Duodenal mucosa (tissue), 2 donors: ENCODE data around the gene TEX53.

Source experiments
- H3K27ac ChIP-seq: one replicate; pipeline ENCODE4 v1.7.0; 2013; ENCODE audit warnings: low read depth, low read length
- H3K27me3 ChIP-seq, 2 donors: one replicate each; pipeline ENCODE4 v1.7.0; 2013; ENCODE audit warnings: low read length in 2 of 2, control low read depth in 1 of 2; ENCODE audit not compliant: insufficient read depth in 2 of 2, control insufficient read depth in 1 of 2
- H3K36me3 ChIP-seq, 2 donors: one replicate each; pipeline ENCODE4 v1.7.0; 2013; ENCODE audit warnings: low read length in 2 of 2, control low read depth in 1 of 2; ENCODE audit not compliant: insufficient read depth in 2 of 2, control insufficient read depth in 1 of 2
- H3K4me1 ChIP-seq, 2 donors: one replicate each; pipeline ENCODE4 v1.7.0; 2013; ENCODE audit warnings: low read length in 2 of 2, control low read depth in 1 of 2; ENCODE audit not compliant: insufficient read depth in 2 of 2, control insufficient read depth in 1 of 2
- H3K4me3 ChIP-seq, 2 donors: one replicate each; pipeline ENCODE4 v1.7.0; 2013; ENCODE audit warnings: low read length in 2 of 2, low read depth in 1 of 2
- H3K9ac ChIP-seq, 2 donors: one replicate each; pipeline ENCODE4 v1.7.0; 2013; ENCODE audit warnings: low read length in 2 of 2, low read depth in 1 of 2
- H3K9me3 ChIP-seq, 2 donors: one replicate each; pipeline ENCODE4 v1.7.0; 2013; ENCODE audit warnings: low read length in 2 of 2, control low read depth in 1 of 2; ENCODE audit not compliant: control insufficient read depth in 1 of 2

The TEX53 gene

DNA sequence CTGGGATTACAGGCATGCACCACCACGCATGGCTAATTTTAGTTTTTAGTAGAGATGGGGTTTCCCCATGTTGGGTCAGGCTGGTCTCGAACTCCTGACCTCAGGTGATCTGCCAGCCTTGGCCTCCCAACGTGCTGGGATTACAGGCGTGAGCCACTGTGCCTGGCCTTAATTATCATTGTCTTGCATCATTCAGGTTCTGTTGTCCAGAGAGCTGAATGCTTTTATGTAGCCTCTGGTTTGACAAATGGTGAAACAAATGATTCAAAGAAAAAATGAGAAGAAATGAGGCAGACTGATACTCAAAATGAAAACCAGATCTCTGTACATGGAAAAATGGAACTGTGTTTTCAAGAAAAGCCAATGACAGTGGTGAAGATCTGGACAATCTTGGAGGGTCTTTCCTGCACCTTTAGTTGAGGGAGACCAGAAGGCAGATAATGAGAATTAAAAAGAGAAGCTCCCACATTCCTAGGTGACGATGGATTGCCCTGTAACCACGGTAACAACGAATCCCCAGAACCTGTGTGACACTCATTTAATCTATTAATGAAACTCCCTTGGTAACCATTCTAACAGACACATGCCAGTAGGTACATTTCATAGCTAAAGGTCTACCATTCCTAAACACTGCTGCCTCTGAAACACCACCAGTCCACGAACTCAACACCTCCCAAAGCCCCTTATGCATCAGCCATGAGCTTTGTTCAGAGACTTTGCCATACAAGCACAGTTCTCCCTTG is 22.8 kb upstream of the TEX53 start:
- Histone ChIP-seq H3K9ac (no peak overlapping the region), H3K36me3 (no peaks in the 10 kb centered on the region), H3K9me3 (no peaks in the 10 kb centered on the region), H3K4me1 (no peaks in the 10 kb centered on the region), H3K4me3 (no peak overlapping the region), H3K27me3 (peaks cover 0 to 5% of the 10 kb centered on the region in 2 donors), H3K27ac (no peak overlapping the region)

DNA sequence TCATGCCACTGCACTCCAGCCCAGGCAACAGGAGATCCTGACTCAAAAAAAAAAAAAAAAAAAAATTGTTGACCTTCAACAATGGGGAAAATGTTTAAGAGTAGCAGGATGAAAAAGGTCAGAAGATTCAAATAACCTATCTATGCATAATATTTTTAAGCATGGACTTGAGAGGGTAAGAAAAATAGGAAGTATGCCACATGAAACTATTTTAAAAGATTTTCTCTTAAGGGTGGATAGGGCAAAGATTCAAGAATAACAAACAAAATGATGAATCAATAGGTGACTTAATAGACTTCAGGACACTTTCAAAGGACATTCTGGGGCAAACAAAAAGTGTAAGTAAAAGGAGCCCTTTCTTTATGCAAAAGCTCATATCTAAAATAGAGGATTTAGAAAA is 21.2 kb upstream of the TEX53 start:
- no peaks in the 10 kb centered on the region for H3K9me3 ChIP-seq
- peaks cover 0 to 5% of the 10 kb centered on the region in 2 donors for H3K27me3 ChIP-seq
- H3K36me3 ChIP-seq: no peaks in the 10 kb centered on the region
- no peaks in the 10 kb centered on the region for H3K4me1 ChIP-seq
- H3K4me3 ChIP-seq: no peak overlapping the region
- H3K9ac ChIP-seq: no peak overlapping the region
- H3K27ac ChIP-seq: no peak overlapping the region

GRCh38 chr9:114678130-114678529 is 20.5 kb upstream of the TEX53 start:
- Histone ChIP-seq H3K4me3 (no peak overlapping the region), H3K4me1 (no peaks in the 10 kb centered on the region), H3K27me3 (peaks cover 0 to 5% of the 10 kb centered on the region in 2 donors), H3K9me3 (no peaks in the 10 kb centered on the region), H3K36me3 (no peaks in the 10 kb centered on the region), H3K27ac (no peak overlapping the region), H3K9ac (no peak overlapping the region)

DNA sequence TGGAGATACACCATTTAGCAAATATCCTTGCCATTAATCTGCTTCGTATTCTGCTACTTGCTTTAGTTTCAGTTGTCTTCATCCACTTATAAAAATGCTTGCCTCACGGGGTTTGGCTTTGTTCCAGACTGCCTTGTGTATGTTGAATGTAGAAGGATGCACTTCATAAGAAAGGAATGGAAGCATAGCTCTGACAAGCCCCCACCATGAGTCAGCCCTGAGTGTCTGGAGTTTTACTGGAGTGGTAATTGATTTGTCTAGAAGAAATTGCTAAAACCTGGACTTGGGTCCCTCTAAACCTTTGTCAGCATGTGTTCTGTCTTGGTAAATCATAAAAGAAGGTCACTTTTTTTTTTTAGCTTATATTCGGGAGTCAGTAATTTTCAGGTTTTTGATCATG is 19.8 kb upstream of the TEX53 start:
- no peaks in the 10 kb centered on the region for H3K36me3 ChIP-seq
- H3K4me1 ChIP-seq: no peaks in the 10 kb centered on the region
- H3K4me3 ChIP-seq: no peak overlapping the region
- no peaks in the 10 kb centered on the region for H3K9me3 ChIP-seq
- H3K27me3 ChIP-seq: peaks cover 0 to 5% of the 10 kb centered on the region in 2 donors
- H3K9ac ChIP-seq: no peak overlapping the region
- H3K27ac ChIP-seq: no peak overlapping the region

DNA sequence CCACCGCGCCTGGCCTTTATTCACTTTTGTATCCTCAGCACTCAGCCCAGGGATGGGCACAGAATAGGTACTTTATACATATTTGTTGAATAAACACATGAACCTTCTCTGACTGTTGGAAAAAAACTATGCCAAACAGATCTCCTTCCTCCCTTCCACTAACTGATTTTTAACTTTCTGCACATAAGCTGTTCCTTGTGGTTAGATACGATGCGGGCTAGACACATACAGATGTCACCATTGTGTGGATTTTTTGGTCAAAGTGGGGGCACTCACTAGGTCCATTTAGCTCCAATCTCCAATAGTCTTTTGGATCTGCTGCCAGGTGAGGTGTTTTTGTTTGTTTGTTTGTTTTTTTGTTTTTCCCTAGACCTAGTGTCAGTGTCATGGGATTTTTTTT is 19.3 kb upstream of the TEX53 start:
- Histone ChIP-seq H3K4me3 (no peak overlapping the region), H3K9ac (no peak overlapping the region), H3K9me3 (no peaks in the 10 kb centered on the region), H3K36me3 (no peaks in the 10 kb centered on the region), H3K4me1 (no peaks in the 10 kb centered on the region), H3K27ac (no peak overlapping the region), H3K27me3 (peaks cover 0 to 5% of the 10 kb centered on the region in 2 donors)

GRCh38 chr9:114674798-114675540 is 17.4 kb upstream of the TEX53 start:
- no peak overlapping the region for H3K27ac ChIP-seq
- H3K4me1 ChIP-seq: no peaks in the 10 kb centered on the region
- H3K9me3 ChIP-seq: peaks cover 0 to 3% of the 10 kb centered on the region in 2 donors
- no peaks in the 10 kb centered on the region for H3K36me3 ChIP-seq
- H3K4me3 ChIP-seq: no peak overlapping the region
- H3K9ac ChIP-seq: no peak overlapping the region
- peaks cover 0 to 5% of the 10 kb centered on the region in 2 donors for H3K27me3 ChIP-seq

GRCh38 chr9:114674076-114674797 is 16.6 kb upstream of the TEX53 start:
- H3K4me3 ChIP-seq: no peak overlapping the region
- no peaks in the 10 kb centered on the region for H3K4me1 ChIP-seq
- H3K36me3 ChIP-seq: no peaks in the 10 kb centered on the region

GRCh38 chr9:114671605-114672004 is 14.0 kb upstream of the TEX53 start:
- H3K27ac ChIP-seq: no peak overlapping the region
- H3K36me3 ChIP-seq: no peaks in the 10 kb centered on the region
- H3K9me3 ChIP-seq: peaks cover 0 to 3% of the 10 kb centered on the region in 2 donors
- no peaks in the 10 kb centered on the region for H3K27me3 ChIP-seq
- H3K4me1 ChIP-seq: no peaks in the 10 kb centered on the region
- no peak overlapping the region for H3K9ac ChIP-seq
- H3K4me3 ChIP-seq: no peak overlapping the region

More at GRCh38 chr9:114674076-114674797, 16.6 kb upstream of the TEX53 start:
- H3K27me3 ChIP-seq: no peaks in the 10 kb centered on the region
- H3K27ac ChIP-seq: no peak overlapping the region
- no peak overlapping the region for H3K9ac ChIP-seq
- H3K9me3 ChIP-seq: peaks cover 0 to 3% of the 10 kb centered on the region in 2 donors

DNA sequence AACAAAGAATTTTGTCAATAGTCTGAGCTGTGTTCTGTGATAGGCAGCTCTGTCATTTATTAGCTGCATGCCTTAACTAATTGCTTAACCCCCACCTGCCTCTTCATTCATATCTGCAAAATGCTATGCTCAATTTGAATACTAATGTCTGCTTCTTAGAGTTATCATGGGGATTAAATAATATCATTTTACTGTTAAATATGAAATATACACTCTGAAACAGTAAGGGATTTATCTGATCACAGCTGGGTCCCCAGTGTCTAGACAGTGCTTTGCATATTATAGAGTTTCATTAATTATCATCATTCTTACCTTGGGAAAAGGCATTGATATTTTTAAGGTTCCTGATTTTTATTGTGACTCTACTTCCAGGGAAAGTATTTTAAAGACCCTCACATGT is 12.4 kb upstream of the TEX53 start:
- H3K9me3 ChIP-seq: peaks cover 0 to 3% of the 10 kb centered on the region in 2 donors
- no peaks in the 10 kb centered on the region for H3K27me3 ChIP-seq
- no peak overlapping the region for H3K27ac ChIP-seq
- no peak overlapping the region for H3K9ac ChIP-seq
- no peak overlapping the region for H3K4me3 ChIP-seq
- no peaks in the 10 kb centered on the region for H3K36me3 ChIP-seq
- H3K4me1 ChIP-seq: no peaks in the 10 kb centered on the region

- no peaks in the 10 kb centered on the region for H3K4me1 ChIP-seq
- peaks cover 0 to 3% of the 10 kb centered on the region in 2 donors for H3K9me3 ChIP-seq
- no peaks in the 10 kb centered on the region for H3K36me3 ChIP-seq
- H3K27me3 ChIP-seq: no peaks in the 10 kb centered on the region
- no peak overlapping the region for H3K9ac ChIP-seq
- no peak overlapping the region for H3K4me3 ChIP-seq
- H3K27ac ChIP-seq: no peak overlapping the region
Measured at GRCh38 chr9:114668146-114668545, 10.5 kb upstream of the TEX53 start.
